GM19099 (cell line): ENCODE measurements around the gene TCF15.

Experiments used
- POLR2A ChIP-seq: IDR thresholded peaks from 3 replicates; pipeline ENCODE4 v1.6.1; 2011; ENCODE audit warnings: low read depth; ENCODE audit not compliant: insufficient read length; ENCODE audit errors: extremely low read depth

TCF15 gene

GRCh38 chr20:646107-646867 is 36.2 kb upstream of the TCF15 start:
- TF ChIP-seq POLR2A = no peak

- TF ChIP-seq POLR2A = no peak
These were observed 35.4 kb upstream of the TCF15 start for GRCh38 chr20:645318-646106.

GRCh38 chr20:644692-645317 is 34.7 kb upstream of the TCF15 start:
- no peak for TF ChIP-seq POLR2A

DNA sequence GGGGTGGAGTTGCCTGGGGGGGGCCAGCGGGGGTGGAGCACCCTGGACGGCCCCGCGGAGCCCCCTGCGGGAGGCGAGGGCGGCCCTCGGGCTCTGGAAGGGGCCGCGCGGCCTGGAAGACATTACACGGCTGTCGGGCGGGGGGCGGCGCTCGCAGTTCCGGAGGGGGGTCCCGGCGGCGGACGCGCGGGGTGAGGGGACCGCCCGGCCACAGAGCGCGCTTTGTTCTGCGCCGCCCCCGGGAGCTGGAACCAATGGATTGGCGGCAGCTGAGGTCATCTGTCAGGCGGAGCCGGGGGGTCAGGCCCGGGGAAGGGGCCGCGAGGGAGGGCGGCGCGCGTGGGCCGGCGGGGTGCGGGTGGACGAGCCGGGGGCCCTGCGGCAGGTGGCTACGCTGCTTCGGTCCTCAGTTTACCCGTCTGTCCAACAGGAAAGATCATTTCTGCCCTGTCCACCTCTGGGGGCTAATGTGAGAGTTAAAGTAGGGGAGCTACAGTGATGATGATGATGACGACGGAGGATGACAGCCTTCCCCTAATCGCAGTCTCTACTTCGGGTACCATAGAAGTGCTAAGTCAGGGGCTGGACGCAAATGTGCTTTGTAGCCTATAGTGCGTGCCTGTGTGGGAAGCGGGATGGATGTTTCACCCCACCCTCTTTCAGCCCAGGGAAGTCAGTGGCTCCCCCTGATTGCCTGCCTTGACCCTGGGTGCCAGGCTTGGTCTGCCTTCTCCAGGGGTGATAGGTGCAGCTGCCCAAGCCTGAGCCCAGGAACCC is 32.5 kb upstream of the TCF15 start:
- TF ChIP-seq POLR2A = no peak

- no peak for TF ChIP-seq POLR2A
These were observed 31.4 kb upstream of the TCF15 start for GRCh38 chr20:641516-641875.

- no peak for TF ChIP-seq POLR2A
These were observed 30.8 kb upstream of the TCF15 start for GRCh38 chr20:640674-641515.

DNA sequence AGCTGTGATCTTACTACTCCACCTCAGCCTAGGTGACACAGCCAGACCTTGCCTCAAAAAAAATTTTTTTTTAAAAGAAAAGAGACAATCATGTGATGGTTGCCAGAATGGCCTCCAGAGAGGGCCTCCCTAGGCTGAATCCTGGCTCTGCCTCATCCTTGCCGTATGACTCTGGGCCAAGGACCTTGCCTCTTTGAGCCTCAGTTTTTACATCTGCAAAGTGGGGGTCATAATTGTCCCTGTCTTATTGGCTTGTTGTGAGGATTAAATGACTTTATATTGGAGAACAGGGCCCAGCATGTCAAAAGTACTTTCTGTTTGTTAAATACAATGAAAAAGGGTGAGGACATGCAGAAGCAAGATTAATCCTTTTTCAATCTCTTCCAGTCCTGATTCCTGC is 28.5 kb upstream of the TCF15 start:
- no peak for TF ChIP-seq POLR2A

GRCh38 chr20:637559-637958 is 27.4 kb upstream of the TCF15 start:
- no peak for TF ChIP-seq POLR2A

GRCh38 chr20:635893-636338 is 25.8 kb upstream of the TCF15 start:
- TF ChIP-seq POLR2A = no peak

DNA sequence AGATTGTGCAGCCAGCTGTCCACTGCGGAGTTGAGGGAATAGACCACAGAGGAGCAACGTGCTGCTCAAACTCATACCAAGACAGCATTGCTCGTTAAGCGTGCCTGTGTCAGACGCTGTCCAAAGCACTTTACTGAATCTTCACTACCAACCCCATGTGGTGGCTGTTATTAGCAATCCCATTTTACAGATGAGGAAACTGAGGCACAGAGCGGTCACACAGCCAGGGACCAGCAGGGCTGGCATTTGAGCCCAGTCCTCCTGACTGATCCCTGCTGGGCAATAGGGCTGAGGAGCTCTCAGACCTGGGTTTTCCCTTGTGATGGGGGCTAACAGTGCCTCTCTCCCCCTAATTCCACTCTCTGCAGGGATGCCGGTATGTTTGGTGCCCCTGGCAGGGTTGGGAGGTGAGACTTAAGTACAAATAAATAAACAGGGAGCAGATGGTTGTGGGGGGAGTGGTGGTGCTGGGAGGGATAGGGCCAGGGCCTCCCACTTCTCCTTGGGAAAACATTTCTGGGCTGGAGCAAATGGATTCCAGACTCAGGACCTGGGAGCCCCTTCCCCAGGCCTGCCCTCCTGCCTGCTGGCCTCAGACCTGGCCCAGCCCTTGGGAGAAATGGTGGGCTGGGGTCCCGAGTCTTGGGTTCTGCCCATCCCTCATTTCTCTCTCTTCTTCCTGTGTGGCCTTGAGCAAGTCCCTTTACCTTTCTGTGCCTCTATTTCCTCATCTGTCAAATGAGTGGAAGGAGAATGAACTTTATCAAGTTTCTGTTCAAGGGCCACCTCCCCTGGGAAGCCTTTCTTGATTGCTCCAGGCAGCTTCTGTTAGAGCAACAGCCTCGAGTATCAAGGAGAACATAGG is 25.2 kb upstream of the TCF15 start:
- TF ChIP-seq POLR2A = no peak

DNA sequence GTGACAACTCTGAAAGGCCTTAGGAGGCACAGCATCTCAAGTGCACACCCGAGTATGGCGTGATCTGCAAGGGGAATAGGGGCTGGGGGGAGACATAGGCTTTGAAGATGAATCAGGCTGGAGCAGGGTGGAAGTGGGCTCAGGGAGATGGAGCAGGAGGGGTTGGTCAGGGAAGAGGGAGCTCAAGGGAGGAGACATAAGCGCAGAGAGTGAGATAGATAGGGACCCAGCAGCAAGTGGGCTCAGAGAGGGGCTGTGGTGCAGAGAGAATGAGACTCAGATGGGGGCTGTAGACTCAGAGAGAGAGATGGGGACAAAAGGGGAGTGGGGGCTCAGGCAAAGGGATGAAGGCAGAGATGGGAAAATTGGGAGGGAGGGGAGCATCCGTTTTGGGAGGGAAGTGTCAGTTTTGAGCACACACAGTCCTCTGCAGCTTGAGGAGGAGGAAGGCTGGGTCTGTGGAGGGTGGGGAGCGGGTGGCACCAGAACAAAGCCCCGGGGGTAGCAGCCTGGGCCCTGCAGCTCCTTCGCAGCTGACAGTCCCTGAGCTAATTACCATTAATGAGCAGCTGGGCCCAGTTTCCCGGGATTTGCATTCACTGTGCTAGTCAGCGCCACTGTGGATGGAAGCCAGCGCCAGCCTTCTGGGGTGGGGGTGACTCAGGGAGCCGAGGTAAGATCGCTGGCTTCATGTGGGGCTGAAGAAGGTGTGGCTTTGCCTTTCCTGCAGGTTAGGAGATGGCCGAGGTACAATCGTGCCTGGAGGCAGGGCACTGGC is 24.2 kb upstream of the TCF15 start:
- TF ChIP-seq POLR2A = no peak

GRCh38 chr20:631101-631500 is 21.0 kb upstream of the TCF15 start:
- no peak for TF ChIP-seq POLR2A
